A673 (cell line): ENCODE measurements around the gene FKBP14.

ENCODE experiments used
- EZH2 ChIP-seq: fragments of 200-600 bp; sonication (generic); IDR thresholded peaks from 2 replicates; pipeline ENCODE4 v1.6.1; 2017; ENCODE audit warnings: borderline replicate concordance, low read depth, mild to moderate bottlenecking, mixed read lengths, antibody characterized with exemption, low read length; ENCODE audit not compliant: poor library complexity, severe bottlenecking
- TF ChIP-seq, protein P1 (sequence below): fragments of 300-800, 200-600 bp; sonication (generic); conservative IDR thresholded peaks from 2 replicates; pipeline ENCODE4 v1.5.1; 2017; ENCODE audit warnings: low read depth, mild to moderate bottlenecking, antibody characterized with exemption, low read length, moderate library complexity, mixed read lengths

DNA sequence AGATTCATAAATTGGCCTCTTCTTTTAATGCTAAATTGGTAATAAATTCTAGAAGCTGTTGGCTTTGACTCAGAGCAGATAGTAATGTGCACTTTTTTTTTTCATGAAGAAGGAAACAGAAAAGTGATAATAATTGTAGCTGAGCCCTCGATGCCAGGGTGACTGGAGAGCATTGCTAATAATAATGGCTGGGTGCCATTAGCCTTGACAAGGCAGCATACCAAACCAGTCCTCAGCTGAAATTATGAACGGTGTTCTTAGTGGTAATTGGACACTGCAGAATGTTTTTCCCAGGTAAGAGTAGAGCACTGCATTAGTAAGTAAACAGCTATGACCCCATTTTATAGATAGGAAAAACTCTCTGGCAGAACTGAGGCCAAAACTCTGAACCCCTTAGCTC lies 20.6 kb upstream of the FKBP14 start:
- TF ChIP-seq EZH2: no peak
- TF ChIP-seq, protein P1, sequence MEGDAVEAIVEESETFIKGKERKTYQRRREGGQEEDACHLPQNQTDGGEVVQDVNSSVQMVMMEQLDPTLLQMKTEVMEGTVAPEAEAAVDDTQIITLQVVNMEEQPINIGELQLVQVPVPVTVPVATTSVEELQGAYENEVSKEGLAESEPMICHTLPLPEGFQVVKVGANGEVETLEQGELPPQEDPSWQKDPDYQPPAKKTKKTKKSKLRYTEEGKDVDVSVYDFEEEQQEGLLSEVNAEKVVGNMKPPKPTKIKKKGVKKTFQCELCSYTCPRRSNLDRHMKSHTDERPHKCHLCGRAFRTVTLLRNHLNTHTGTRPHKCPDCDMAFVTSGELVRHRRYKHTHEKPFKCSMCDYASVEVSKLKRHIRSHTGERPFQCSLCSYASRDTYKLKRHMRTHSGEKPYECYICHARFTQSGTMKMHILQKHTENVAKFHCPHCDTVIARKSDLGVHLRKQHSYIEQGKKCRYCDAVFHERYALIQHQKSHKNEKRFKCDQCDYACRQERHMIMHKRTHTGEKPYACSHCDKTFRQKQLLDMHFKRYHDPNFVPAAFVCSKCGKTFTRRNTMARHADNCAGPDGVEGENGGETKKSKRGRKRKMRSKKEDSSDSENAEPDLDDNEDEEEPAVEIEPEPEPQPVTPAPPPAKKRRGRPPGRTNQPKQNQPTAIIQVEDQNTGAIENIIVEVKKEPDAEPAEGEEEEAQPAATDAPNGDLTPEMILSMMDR: no peak
